Epithelial cell of esophagus (primary cell): Measurements from ENCODE around the gene VWA5B2.
A peak's percentile ranks its signal among the peaks of the same experiment; 100 is the strongest.

Experiments used
- DNase-seq: peaks from one replicate; pipeline ENCODE4 v3.0.0; 2010; ENCODE audit warnings: low read depth
- H3K4me3 ChIP-seq: 2 replicates; pipeline ENCODE4 v1.5.1; 2011; ENCODE audit warnings: mild to moderate bottlenecking, low read length, control low read depth
- CTCF ChIP-seq: IDR thresholded peaks from 2 replicates; pipeline ENCODE4 v1.5.1; 2011; ENCODE audit warnings: low read depth, mild to moderate bottlenecking, low read length, control low read depth, inconsistent platforms; ENCODE audit not compliant: insufficient read depth; ENCODE audit errors: missing control alignments

The VWA5B2 gene

GRCh38 chr3:184186184-184186901, 43.0 kb upstream of the VWA5B2 start, which contains the start of gene ABCF3:
ABCF3 (plus strand) TSS chr3:184186199; CDS start chr3:184186208, 9 bp downstream.
- H3K4me3 ChIP-seq: peak within 1 kb of the TSS; percentile 97
- DNase-seq: peak; percentile 46
- no peak for TF ChIP-seq CTCF

DNA sequence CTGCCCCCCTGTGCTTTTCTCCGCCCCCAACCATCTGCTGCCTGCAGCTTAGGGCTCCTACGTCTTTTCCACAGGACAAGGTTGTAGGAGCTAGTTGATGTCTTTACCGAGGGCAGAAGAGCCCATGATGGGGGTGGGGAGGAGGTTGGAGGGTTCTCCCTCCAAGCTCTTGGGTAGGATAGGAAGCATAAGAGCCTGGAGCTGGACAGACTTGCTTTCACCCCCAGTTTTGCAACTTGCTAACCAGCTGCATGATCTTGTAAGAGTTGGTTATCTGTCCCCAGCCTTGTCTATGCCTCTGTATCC, 42.5 kb upstream of the VWA5B2 start:
- no peak for DNase-seq
- H3K4me3 ChIP-seq: peak overlapping the region; percentile 97
- no peak for TF ChIP-seq CTCF

DNA sequence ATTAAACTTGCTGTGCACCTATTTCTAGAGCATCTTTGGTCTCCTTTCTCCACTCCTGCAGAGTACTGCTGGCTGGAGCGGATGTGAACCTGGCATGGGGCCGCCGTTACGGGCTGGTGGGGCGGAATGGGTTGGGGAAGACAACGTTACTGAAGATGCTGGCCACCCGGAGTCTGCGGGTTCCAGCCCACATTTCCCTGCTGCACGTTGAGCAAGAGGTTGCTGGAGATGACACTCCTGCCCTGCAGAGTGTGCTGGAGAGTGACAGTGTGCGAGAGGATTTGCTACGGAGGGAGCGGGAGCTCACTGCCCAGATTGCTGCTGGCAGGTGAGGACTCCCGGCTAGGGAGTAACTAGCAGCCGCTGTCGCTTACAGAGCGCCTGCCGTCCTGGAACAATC, 41.3 kb upstream of the VWA5B2 start:
- H3K4me3 ChIP-seq: no peak overlapping the region
- no peak for DNase-seq
- TF ChIP-seq CTCF: no peak

DNA sequence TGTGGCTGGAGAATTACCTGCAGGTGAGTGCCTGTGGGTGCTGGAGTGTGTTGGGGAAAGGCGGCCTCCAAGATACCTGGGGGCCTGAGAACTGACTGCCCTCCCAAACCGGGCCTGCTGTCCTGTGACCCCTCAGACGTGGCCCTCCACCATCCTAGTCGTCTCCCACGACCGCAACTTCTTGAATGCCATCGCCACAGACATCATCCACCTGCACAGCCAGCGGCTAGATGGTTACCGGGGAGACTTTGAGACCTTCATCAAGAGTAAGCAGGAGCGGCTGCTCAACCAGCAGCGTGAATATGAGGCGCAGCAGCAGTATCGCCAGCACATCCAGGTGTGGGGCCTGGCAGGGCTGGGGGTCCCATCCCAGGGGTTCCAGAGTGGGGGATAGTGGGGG, 40.0 kb upstream of the VWA5B2 start:
- no peak for TF ChIP-seq CTCF
- H3K4me3 ChIP-seq: no peak overlapping the region
- DNase-seq: no peak

GRCh38 chr3:184192889-184193288, 36.5 kb upstream of the VWA5B2 start:
- H3K4me3 ChIP-seq: no peak overlapping the region
- TF ChIP-seq CTCF: no peak
- no peak for DNase-seq

GRCh38 chr3:184193991-184194539, 35.3 kb upstream of the VWA5B2 start:
- no peak for TF ChIP-seq CTCF
- no peak overlapping the region for H3K4me3 ChIP-seq

DNA sequence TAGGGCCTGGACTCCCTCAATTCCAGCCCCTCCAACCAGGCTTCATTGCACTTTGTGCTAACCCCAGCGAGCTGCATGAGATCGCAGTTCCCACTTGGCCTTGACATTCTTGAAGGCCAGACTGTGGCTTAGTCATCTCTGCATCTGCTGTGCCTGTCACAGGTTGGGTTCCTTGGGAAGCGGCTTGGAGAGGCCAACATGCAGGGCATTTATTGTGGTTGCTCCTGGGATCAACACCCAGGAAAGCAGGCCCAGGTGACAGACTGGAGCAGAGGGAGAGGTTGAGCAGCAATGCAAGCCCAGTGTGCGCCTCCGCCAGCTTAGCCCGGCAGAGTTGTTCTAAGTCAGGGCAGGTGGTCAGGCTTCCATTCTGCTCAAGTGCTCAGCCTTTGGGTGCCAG, 32.8 kb upstream of the VWA5B2 start:
- no peak for DNase-seq
- H3K4me3 ChIP-seq: no peak overlapping the region
- no peak for TF ChIP-seq CTCF

More at GRCh38 chr3:184193991-184194539, 35.3 kb upstream of the VWA5B2 start:
- DNase-seq: no peak
